ENCODE measurements around the gene CDH5. TPM values are rescaled to one million over a fixed set of nuclear protein-coding genes. Genes with fewer than 3 reads are reported as not detected.
A peak's percentile ranks its signal among the peaks of the same experiment; 100 is the strongest.

CDH5 gene
- total RNA-seq, 1 experiment from 2014 or later = 3.6 TPM

DNA sequence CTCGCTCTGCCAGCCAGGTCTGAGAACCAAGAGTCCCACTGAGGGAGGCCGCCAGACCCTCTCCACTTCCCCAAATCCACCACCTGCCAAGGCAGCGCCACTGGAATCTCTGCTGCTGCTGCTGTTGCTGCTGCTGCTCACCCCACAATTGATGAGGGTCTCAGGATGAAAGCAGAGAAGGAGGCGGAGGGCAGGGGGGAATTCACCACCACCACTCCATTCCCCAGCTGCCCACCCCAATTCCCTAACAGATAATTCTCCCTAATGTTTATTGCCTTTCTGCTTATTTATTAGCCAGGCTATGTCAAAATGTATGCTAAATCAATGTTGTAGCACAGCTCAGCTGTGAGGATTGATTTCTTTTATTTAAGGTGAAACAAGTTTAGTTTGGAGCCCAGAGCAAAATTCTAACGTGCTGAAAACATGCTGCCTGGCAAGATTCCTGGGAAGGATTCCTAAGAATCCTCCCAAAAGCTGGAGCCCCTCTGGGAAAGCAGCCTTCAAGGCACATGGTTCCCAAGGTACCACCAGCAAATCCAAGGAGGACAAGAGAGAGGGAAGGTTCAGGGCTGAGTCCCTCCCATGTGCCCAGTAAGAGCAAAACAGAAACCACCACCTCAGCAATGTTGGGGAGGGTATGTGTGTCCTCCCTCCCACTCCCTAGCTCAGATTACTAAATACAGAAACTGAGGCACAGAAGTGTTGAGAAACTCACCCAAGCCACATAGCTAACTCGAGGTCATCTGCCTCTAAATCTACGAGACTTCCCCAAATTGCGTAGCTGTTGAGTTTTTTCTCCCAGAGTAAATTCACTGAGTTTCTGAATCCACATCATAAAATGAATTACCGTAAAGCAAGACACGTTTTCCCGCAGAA is 12.2 kb upstream of the CDH5 start:
- no peak for DNase-seq
- intact Hi-C loops (cut with micrococcal nuclease; ENCODE audit: unreplicated experiment) = no loop called here
- no peaks in the 10 kb centered on the region for H4K20me1 ChIP-seq (ENCODE audit: insufficient read depth)
- no TSS peak for BruUV-seq (replicated peaks)
- peaks cover 15% of the 10 kb centered on the region for H3K4me1 ChIP-seq (replicated peaks; ENCODE audit: insufficient read depth)
- H3K27me3 ChIP-seq (ENCODE audit: insufficient read depth, low read depth) = no peaks in the 10 kb centered on the region
- H3K9me2 ChIP-seq (ENCODE audit: insufficient read depth) = no peaks in the 10 kb centered on the region
- H3K9me3 ChIP-seq (ENCODE audit: insufficient read depth, low read depth) = no peaks in the 10 kb centered on the region
- peaks cover 25% of the 10 kb centered on the region for H3F3A ChIP-seq (ENCODE audit: insufficient read depth, low read depth)
- no peak overlapping the region for H2AFZ ChIP-seq
- TF ChIP-seq EZH2 (IDR thresholded peaks at IDR 0.05; ENCODE audit: low read depth) (no peak), CTCF (conservative IDR thresholded peaks at IDR 0.05) (no peak)
- ChIA-PET CTCF (interaction anchor here (0.6 kb wide), 1 partner anchor 29 kb away, joined by 3 read pairs; no protein-coding TSS in a partner anchor), POLR2A (ENCODE audit: unreplicated experiment) (interaction anchor here (0.6 kb wide), 2 partner anchors 28 to 60 kb away, joined by 5 to 7 read pairs; no protein-coding TSS in a partner anchor)
- no peaks in the 10 kb centered on the region for H3K79me2 ChIP-seq (ENCODE audit: low read depth)
- H3K36me3 ChIP-seq (ENCODE audit: low read depth) = no peaks in the 10 kb centered on the region
- H3K27ac ChIP-seq = no peak overlapping the region
- no peak overlapping the region for H3K4me3 ChIP-seq
- H3K4me2 ChIP-seq = no peak overlapping the region

DNA sequence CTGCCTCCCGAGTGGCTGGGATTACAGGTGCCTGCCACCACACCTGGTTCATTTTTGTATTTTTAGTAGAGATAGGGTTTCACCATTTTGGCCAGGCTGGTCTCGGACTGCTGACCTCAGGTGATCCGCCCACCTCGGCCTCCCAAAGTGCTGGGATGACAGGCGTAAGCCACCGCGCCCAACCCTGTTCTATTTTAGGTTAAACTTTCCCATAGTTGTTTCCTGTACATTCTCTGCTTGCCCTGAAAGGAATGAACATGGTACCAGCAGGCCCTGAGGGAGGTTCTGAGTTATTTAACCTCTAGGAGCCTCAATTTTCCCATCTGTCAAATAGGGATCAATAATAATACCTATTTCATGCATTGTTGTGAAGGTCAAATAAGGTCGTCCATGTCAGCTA is 11.0 kb upstream of the CDH5 start:
- no peak overlapping the region for H3K4me2 ChIP-seq
- ChIA-PET CTCF (no interaction called here), POLR2A (ENCODE audit: unreplicated experiment) (no interaction called here)
- no peaks in the 10 kb centered on the region for H3K36me3 ChIP-seq (ENCODE audit: low read depth)
- TF ChIP-seq CTCF (conservative IDR thresholded peaks at IDR 0.05) (no peak), EZH2 (IDR thresholded peaks at IDR 0.05; ENCODE audit: low read depth) (no peak)
- intact Hi-C loops (cut with micrococcal nuclease; ENCODE audit: unreplicated experiment) = no loop called here
- no peaks in the 10 kb centered on the region for H3K9me3 ChIP-seq (ENCODE audit: insufficient read depth, low read depth)
- no TSS peak for BruUV-seq (replicated peaks)
- H3K4me3 ChIP-seq = no peak overlapping the region
- no peaks in the 10 kb centered on the region for H3K9me2 ChIP-seq (ENCODE audit: insufficient read depth)
- H4K20me1 ChIP-seq (ENCODE audit: insufficient read depth) = no peaks in the 10 kb centered on the region
- H3K27ac ChIP-seq = no peak overlapping the region
- H3K4me1 ChIP-seq (replicated peaks; ENCODE audit: insufficient read depth) = peaks cover 27% of the 10 kb centered on the region
- no peaks in the 10 kb centered on the region for H3K27me3 ChIP-seq (ENCODE audit: insufficient read depth, low read depth)
- H3K79me2 ChIP-seq (ENCODE audit: low read depth) = no peaks in the 10 kb centered on the region
- H2AFZ ChIP-seq = no peak overlapping the region
- no peak for DNase-seq
- peaks cover 25% of the 10 kb centered on the region for H3F3A ChIP-seq (ENCODE audit: insufficient read depth, low read depth)

- H3K27ac ChIP-seq = no peak overlapping the region
- H3K4me2 ChIP-seq = no peak overlapping the region
- no peaks in the 10 kb centered on the region for H3K9me2 ChIP-seq (ENCODE audit: insufficient read depth)
- peaks cover 36% of the 10 kb centered on the region for H3K4me1 ChIP-seq (replicated peaks; ENCODE audit: insufficient read depth)
- no peaks in the 10 kb centered on the region for H3K27me3 ChIP-seq (ENCODE audit: insufficient read depth, low read depth)
- no peaks in the 10 kb centered on the region for H3K9me3 ChIP-seq (ENCODE audit: insufficient read depth, low read depth)
- ChIA-PET CTCF (interaction anchor here (0.7 to 1.7 kb wide), 4 partner anchors 10 to 303 kb away, joined by 3 to 6 read pairs (median 3); no protein-coding TSS in a partner anchor), POLR2A (ENCODE audit: unreplicated experiment) (interaction anchor here (0.7 kb wide), 1 partner anchor 361 kb away, joined by 3 read pairs; no protein-coding TSS in a partner anchor)
- H3K36me3 ChIP-seq (ENCODE audit: low read depth) = no peaks in the 10 kb centered on the region
- no peaks in the 10 kb centered on the region for H4K20me1 ChIP-seq (ENCODE audit: insufficient read depth)
- no peak overlapping the region for H2AFZ ChIP-seq
- BruUV-seq (replicated peaks) = no TSS peak
- intact Hi-C loops (cut with micrococcal nuclease; ENCODE audit: unreplicated experiment) = loop anchor here (1.0 to 2.0 kb wide), 3 partner anchors 25 to 126 kb away; no protein-coding TSS in a partner anchor
- TF ChIP-seq EZH2 (IDR thresholded peaks at IDR 0.05; ENCODE audit: low read depth) (no peak), CTCF (conservative IDR thresholded peaks at IDR 0.05) (peak; percentile 85)
- no peaks in the 10 kb centered on the region for H3K79me2 ChIP-seq (ENCODE audit: low read depth)
- peak; percentile 59 to 68 for DNase-seq
- peaks cover 25% of the 10 kb centered on the region for H3F3A ChIP-seq (ENCODE audit: insufficient read depth, low read depth)
- H3K4me3 ChIP-seq = no peak overlapping the region
Observed at GRCh38 chr16:66357523-66357928, 9.0 kb upstream of the CDH5 start.
